Measurements from ENCODE around the gene EDDM13.

Gene EDDM13

DNA sequence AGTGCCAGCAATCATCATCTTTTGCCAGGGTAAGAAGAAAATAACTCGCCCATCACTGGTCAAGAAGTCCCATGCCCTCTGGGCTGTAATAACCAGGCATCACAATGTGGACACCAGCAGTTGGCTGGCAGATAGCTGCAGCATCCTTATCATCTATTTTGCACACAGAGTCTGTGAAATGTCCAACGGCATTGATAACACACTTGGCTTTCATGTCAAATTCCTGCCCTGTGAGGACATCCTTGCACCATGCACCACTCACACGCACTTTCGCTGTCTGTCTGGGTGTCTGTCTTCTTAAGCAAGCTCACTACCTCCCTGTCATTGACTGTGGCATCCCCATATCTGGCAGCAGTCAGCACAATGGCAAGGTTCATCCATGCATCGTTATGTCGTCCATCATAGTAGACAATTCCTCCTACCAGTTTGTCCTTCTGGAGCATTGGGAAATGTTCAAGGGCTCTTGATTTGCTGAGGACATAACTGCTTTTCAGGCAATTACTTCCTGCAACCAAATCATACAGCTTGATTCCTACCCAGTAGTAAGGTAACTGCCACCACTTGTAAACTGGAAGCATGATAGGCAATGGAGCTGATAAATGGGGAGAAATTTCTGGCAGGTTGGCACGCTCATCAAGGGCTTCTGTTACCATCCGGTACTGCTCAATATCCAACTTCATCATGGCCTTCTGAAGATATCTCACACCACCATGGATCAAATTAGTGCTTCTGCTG is 48.9 kb downstream of the EDDM13 start:
- no peak overlapping the region for H3K27ac ChIP-seq (ENCODE audit: low read depth, low read length)
- H3K4me2 ChIP-seq (ENCODE audit: low read length): no peak overlapping the region
- H3K36me3 ChIP-seq (ENCODE audit: control insufficient read depth, low read length): no peaks in the 10 kb centered on the region
- H3K79me2 ChIP-seq (ENCODE audit: control insufficient read depth, low read length): no peaks in the 10 kb centered on the region
- H3K4me1 ChIP-seq (ENCODE audit: control insufficient read depth, low read length): peaks cover 25% of the 10 kb centered on the region
- no peaks in the 10 kb centered on the region for H3K27me3 ChIP-seq (ENCODE audit: control insufficient read depth, low read length)
- H3K4me3 ChIP-seq (ENCODE audit: low read length): no peak overlapping the region
- TF ChIP-seq, protein P1, sequence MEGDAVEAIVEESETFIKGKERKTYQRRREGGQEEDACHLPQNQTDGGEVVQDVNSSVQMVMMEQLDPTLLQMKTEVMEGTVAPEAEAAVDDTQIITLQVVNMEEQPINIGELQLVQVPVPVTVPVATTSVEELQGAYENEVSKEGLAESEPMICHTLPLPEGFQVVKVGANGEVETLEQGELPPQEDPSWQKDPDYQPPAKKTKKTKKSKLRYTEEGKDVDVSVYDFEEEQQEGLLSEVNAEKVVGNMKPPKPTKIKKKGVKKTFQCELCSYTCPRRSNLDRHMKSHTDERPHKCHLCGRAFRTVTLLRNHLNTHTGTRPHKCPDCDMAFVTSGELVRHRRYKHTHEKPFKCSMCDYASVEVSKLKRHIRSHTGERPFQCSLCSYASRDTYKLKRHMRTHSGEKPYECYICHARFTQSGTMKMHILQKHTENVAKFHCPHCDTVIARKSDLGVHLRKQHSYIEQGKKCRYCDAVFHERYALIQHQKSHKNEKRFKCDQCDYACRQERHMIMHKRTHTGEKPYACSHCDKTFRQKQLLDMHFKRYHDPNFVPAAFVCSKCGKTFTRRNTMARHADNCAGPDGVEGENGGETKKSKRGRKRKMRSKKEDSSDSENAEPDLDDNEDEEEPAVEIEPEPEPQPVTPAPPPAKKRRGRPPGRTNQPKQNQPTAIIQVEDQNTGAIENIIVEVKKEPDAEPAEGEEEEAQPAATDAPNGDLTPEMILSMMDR (IDR thresholded peaks at IDR 0.05; ENCODE audit: low read depth, low read length, poor library complexity, severe bottlenecking): no peak
- no peak for TF ChIP-seq EZH2phosphoT487 (IDR thresholded peaks at IDR 0.05; ENCODE audit: borderline replicate concordance, low read length)
- H3K9me2 ChIP-seq (replicated peaks; ENCODE audit: control insufficient read depth, low read length): no peaks in the 10 kb centered on the region
- no peaks in the 10 kb centered on the region for H3K9me3 ChIP-seq (ENCODE audit: control insufficient read depth, insufficient read depth, low read length)
- H3F3A ChIP-seq (ENCODE audit: control insufficient read depth, insufficient read depth): no peaks in the 10 kb centered on the region
- H4K20me1 ChIP-seq (ENCODE audit: control insufficient read depth, insufficient read depth, low read depth, low read length): no peaks in the 10 kb centered on the region

DNA sequence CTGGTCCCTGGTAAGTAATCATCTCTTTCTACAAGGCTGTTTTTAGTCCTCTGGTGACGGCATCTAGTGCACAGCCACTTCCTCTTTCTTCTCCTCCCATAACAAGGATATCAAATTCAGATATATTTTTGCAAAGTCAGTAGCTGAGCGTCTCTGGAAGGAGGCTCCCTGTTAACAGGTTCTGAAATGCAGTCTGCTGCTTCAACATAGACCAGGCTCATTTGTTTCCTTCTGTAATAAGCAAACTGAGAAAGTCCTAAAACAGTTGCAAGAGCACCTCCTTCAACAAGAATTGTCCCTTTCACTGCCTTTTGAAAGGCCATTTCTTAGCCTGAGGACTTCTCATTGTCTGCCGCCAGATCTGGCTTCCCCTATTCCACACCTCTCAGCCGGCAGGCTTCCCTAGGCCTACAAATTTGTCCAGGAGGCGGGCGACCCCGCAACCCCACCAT is 49.5 kb downstream of the EDDM13 start:
- peaks cover 25% of the 10 kb centered on the region for H3K4me1 ChIP-seq (ENCODE audit: control insufficient read depth, low read length)
- no peaks in the 10 kb centered on the region for H3K27me3 ChIP-seq (ENCODE audit: control insufficient read depth, low read length)
- no peaks in the 10 kb centered on the region for H3K9me2 ChIP-seq (replicated peaks; ENCODE audit: control insufficient read depth, low read length)
- H4K20me1 ChIP-seq (ENCODE audit: control insufficient read depth, insufficient read depth, low read depth, low read length): no peaks in the 10 kb centered on the region
- no peak overlapping the region for H3K27ac ChIP-seq (ENCODE audit: low read depth, low read length)
- H3K4me2 ChIP-seq (ENCODE audit: low read length): no peak overlapping the region
- TF ChIP-seq, protein P1 (IDR thresholded peaks at IDR 0.05; ENCODE audit: low read depth, low read length, poor library complexity, severe bottlenecking): no peak
- no peak for TF ChIP-seq EZH2phosphoT487 (IDR thresholded peaks at IDR 0.05; ENCODE audit: borderline replicate concordance, low read length)
- no peaks in the 10 kb centered on the region for H3K36me3 ChIP-seq (ENCODE audit: control insufficient read depth, low read length)
- H3K79me2 ChIP-seq (ENCODE audit: control insufficient read depth, low read length): no peaks in the 10 kb centered on the region
- no peaks in the 10 kb centered on the region for H3K9me3 ChIP-seq (ENCODE audit: control insufficient read depth, insufficient read depth, low read length)
- H3F3A ChIP-seq (ENCODE audit: control insufficient read depth, insufficient read depth): no peaks in the 10 kb centered on the region
- H3K4me3 ChIP-seq (ENCODE audit: low read length): no peak overlapping the region

DNA sequence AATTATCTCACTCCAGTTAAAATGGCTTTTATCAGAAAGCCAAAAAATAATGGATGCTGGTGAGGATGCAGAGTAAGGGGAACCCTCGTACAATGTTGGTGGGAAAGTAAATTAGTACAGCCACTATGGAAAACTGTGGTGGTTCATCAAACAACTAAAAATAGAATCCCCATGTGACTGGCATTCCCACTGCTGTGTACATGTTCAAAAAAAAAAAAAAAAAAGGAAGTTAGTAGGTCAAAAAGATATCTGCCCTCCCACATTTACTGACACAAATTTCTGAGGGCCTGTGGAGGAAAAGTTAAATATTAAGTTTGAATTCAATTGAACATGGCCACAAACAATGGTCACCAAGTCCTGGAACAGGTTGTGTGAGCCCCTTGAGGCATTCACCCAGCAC is 51.9 kb downstream of the EDDM13 start:
- H3K79me2 ChIP-seq (ENCODE audit: control insufficient read depth, low read length): no peaks in the 10 kb centered on the region
- TF ChIP-seq, protein P1 (IDR thresholded peaks at IDR 0.05; ENCODE audit: low read depth, low read length, poor library complexity, severe bottlenecking): no peak
- TF ChIP-seq EZH2phosphoT487 (IDR thresholded peaks at IDR 0.05; ENCODE audit: borderline replicate concordance, low read length): no peak
- H4K20me1 ChIP-seq (ENCODE audit: control insufficient read depth, insufficient read depth, low read depth, low read length): no peaks in the 10 kb centered on the region
- H3K9me2 ChIP-seq (replicated peaks; ENCODE audit: control insufficient read depth, low read length): no peaks in the 10 kb centered on the region
- no peaks in the 10 kb centered on the region for H3K27me3 ChIP-seq (ENCODE audit: control insufficient read depth, low read length)
- H3K4me2 ChIP-seq (ENCODE audit: low read length): no peak overlapping the region
- no peaks in the 10 kb centered on the region for H3F3A ChIP-seq (ENCODE audit: control insufficient read depth, insufficient read depth)
- H3K4me3 ChIP-seq (ENCODE audit: low read length): no peak overlapping the region
- H3K36me3 ChIP-seq (ENCODE audit: control insufficient read depth, low read length): no peaks in the 10 kb centered on the region
- no peak overlapping the region for H3K27ac ChIP-seq (ENCODE audit: low read depth, low read length)
- H3K4me1 ChIP-seq (ENCODE audit: control insufficient read depth, low read length): peaks cover 25% of the 10 kb centered on the region
- no peaks in the 10 kb centered on the region for H3K9me3 ChIP-seq (ENCODE audit: control insufficient read depth, insufficient read depth, low read length)

All from DOHH2 (cell line).